SU-DHL-6 (cell line): ENCODE measurements around the gene PCDH18.

Source experiments
- EZH2phosphoT487 ChIP-seq: fragments of 200-600 bp; sonication (generic), shearing (Covaris generic); conservative IDR thresholded peaks from 2 replicates; pipeline ENCODE4 v1.6.1; 2018; ENCODE audit warnings: mild to moderate bottlenecking, antibody characterized with exemption, low read length, moderate library complexity, mixed read lengths
- TF ChIP-seq, protein P1 (sequence below): fragments of 200-600 bp; sonication (generic); IDR thresholded peaks from one replicate; pipeline ENCODE4 v1.5.1; 2017; ENCODE audit warnings: antibody characterized with exemption, mild to moderate bottlenecking, low read length, moderate library complexity; ENCODE audit not compliant: insufficient read depth, poor library complexity, severe bottlenecking

DNA sequence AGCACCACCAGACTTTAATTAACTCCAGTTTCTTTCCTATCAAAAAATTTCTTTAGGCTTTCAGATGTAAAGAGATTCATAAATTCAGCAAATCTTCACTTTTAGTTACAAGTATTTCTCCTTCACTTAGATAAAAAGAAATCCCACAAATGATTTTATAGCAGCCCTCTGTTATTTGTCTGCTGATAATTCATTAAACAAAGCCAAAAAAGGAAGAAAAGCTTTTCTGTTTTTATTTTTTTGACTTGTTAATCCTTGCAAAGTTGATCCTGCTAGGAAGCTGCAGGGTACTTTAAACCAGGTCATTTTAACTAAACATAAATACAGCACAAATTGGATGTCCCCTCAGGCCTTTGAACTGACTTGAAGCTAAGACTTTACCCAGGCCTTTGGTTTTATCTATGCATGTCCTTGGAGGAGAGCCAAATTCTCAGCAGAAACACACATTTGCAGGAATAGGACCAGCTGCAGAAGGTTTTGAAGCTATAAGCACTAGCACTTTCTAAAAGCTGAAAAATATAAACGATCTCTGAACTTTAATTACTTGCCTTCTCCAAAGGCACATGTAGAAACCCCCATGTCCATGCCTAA is 57.5 kb downstream of the PCDH18 start:
- TF ChIP-seq, protein P1, sequence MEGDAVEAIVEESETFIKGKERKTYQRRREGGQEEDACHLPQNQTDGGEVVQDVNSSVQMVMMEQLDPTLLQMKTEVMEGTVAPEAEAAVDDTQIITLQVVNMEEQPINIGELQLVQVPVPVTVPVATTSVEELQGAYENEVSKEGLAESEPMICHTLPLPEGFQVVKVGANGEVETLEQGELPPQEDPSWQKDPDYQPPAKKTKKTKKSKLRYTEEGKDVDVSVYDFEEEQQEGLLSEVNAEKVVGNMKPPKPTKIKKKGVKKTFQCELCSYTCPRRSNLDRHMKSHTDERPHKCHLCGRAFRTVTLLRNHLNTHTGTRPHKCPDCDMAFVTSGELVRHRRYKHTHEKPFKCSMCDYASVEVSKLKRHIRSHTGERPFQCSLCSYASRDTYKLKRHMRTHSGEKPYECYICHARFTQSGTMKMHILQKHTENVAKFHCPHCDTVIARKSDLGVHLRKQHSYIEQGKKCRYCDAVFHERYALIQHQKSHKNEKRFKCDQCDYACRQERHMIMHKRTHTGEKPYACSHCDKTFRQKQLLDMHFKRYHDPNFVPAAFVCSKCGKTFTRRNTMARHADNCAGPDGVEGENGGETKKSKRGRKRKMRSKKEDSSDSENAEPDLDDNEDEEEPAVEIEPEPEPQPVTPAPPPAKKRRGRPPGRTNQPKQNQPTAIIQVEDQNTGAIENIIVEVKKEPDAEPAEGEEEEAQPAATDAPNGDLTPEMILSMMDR = no peak
- TF ChIP-seq EZH2phosphoT487 = no peak
